Astrocyte (in vitro differentiated cells and primary cell): ENCODE data around the gene CR1L. TPM values are rescaled to one million over a fixed set of nuclear protein-coding genes. Genes with fewer than 3 reads are reported as not detected.

Experiments used
- DNase-seq: peaks from one replicate; pipeline ENCODE4 v3.0.0-alpha.2; 2010; ENCODE audit warnings: low read depth
- FAIRE-seq: peaks from 2 replicates; lab custom pipeline; 2011; peaks lifted over from hg19 to GRCh38; lab: Jason Lieb, UNC
- H2AFZ ChIP-seq: 2 replicates; pipeline ENCODE4 v1.6.0; 2012; ENCODE audit warnings: low read depth, low read length, inconsistent platforms
- H3K27ac ChIP-seq: 2 replicates; pipeline ENCODE4 v1.5.1; 2011; ENCODE audit warnings: low read depth, low read length, inconsistent platforms
- H3K27me3 ChIP-seq: 2 replicates; pipeline ENCODE4 v1.6.0; 2011; ENCODE audit warnings: low read length, inconsistent platforms; ENCODE audit not compliant: insufficient read depth
- H3K36me3 ChIP-seq: 2 replicates; pipeline ENCODE4 v1.5.1; 2011; ENCODE audit warnings: low read length, inconsistent platforms; ENCODE audit not compliant: insufficient read depth
- H3K4me1 ChIP-seq: 2 replicates; pipeline ENCODE4 v1.5.1; 2011; ENCODE audit warnings: low read length, inconsistent platforms; ENCODE audit not compliant: insufficient read depth
- H3K4me2 ChIP-seq: 2 replicates; pipeline ENCODE4 v1.6.0; 2012; ENCODE audit warnings: low read length, inconsistent platforms
- H3K4me3 ChIP-seq: 2 replicates; pipeline ENCODE4 v1.5.1; 2011; ENCODE audit warnings: low read depth, mild to moderate bottlenecking, low read length, inconsistent platforms; ENCODE audit not compliant: insufficient read depth
- H3K79me2 ChIP-seq: 2 replicates; pipeline ENCODE4 v1.6.0; 2012; ENCODE audit warnings: mild to moderate bottlenecking, low read length, inconsistent platforms; ENCODE audit not compliant: insufficient read depth
- H3K9ac ChIP-seq: 2 replicates; pipeline ENCODE4 v1.6.0; 2012; ENCODE audit warnings: mild to moderate bottlenecking, low read length, inconsistent platforms
- H3K9me3 ChIP-seq: 2 replicates; pipeline ENCODE4 v1.5.1; 2012; ENCODE audit warnings: low read depth, mild to moderate bottlenecking, low read length, inconsistent platforms; ENCODE audit not compliant: insufficient read depth
- H4K20me1 ChIP-seq: 2 replicates; pipeline ENCODE4 v1.6.0; 2012; ENCODE audit warnings: low read length, inconsistent platforms; ENCODE audit not compliant: insufficient read depth
- H3K27ac Mint-ChIP-seq: one replicate; pipeline ENCODE4 v1.8.0; 2021; ENCODE audit warnings: mild to moderate bottlenecking, mixed read lengths; ENCODE audit not compliant: unreplicated experiment
- H3K27me3 Mint-ChIP-seq: one replicate; pipeline ENCODE4 v1.8.0; 2021; ENCODE audit warnings: low read depth, mixed read lengths; ENCODE audit not compliant: unreplicated experiment
- H3K36me3 Mint-ChIP-seq: one replicate; pipeline ENCODE4 v1.8.0; 2021; ENCODE audit warnings: low read depth, mixed read lengths; ENCODE audit not compliant: unreplicated experiment
- H3K4me1 Mint-ChIP-seq: one replicate; pipeline ENCODE4 v1.8.0; 2021; ENCODE audit warnings: low read depth, mixed read lengths; ENCODE audit not compliant: unreplicated experiment
- H3K4me3 Mint-ChIP-seq: one replicate; pipeline ENCODE4 v1.8.0; 2021; ENCODE audit warnings: mild to moderate bottlenecking, moderate library complexity, mixed read lengths; ENCODE audit not compliant: unreplicated experiment
- H3K9me3 Mint-ChIP-seq: one replicate; pipeline ENCODE4 v1.8.0; 2021; ENCODE audit warnings: mild to moderate bottlenecking, mixed read lengths; ENCODE audit not compliant: unreplicated experiment
- CTCF ChIP-seq: IDR thresholded peaks from 2 replicates; pipeline ENCODE4 v1.5.1; 2011; ENCODE audit warnings: low read depth, mild to moderate bottlenecking, inconsistent platforms, low read length, moderate library complexity; ENCODE audit not compliant: insufficient read depth
- EZH2 ChIP-seq: IDR thresholded peaks from 2 replicates; pipeline ENCODE4 v1.6.1; 2012; ENCODE audit warnings: mild to moderate bottlenecking, low read length, inconsistent platforms; ENCODE audit not compliant: insufficient read depth
- total RNA-seq: library from RNA; stranded (reverse); gene quantifications from 2 replicates; pipeline ENCODE4 v1.2.1, GENCODE V29; 2021

The CR1L gene
- total RNA-seq, 1 donor from 2014 or later, result not detected

GRCh38 chr1:207747627-207748492 is 102.9 kb downstream of the CR1L start:
- Mint-ChIP-seq H3K9me3 (no peaks in the 10 kb centered on the region), H3K36me3 (no peaks in the 10 kb centered on the region), H3K27ac (no peak overlapping the region), H3K4me1 (peaks cover 6% of the 10 kb centered on the region), H3K27me3 (no peaks in the 10 kb centered on the region), H3K4me3 (no peak overlapping the region)
- Histone ChIP-seq H3K9ac (no peak overlapping the region), H2AFZ (no peak overlapping the region), H3K27me3 (no peaks in the 10 kb centered on the region), H3K9me3 (no peaks in the 10 kb centered on the region), H3K4me2 (no peak overlapping the region), H4K20me1 (peaks cover 3% of the 10 kb centered on the region), H3K79me2 (peaks cover 10% of the 10 kb centered on the region), H3K36me3 (no peaks in the 10 kb centered on the region), H3K4me3 (no peak overlapping the region), H3K27ac (no peak overlapping the region), H3K4me1 (peaks cover 6% of the 10 kb centered on the region)
- FAIRE-seq, result no peak
- DNase-seq, result no peak
- no peak for TF ChIP-seq CTCF
- TF ChIP-seq EZH2, result no peak

- Histone ChIP-seq H3K27me3 (no peaks in the 10 kb centered on the region), H3K4me3 (no peak overlapping the region), H3K4me1 (peaks cover 8% of the 10 kb centered on the region), H2AFZ (no peak overlapping the region), H3K9me3 (no peaks in the 10 kb centered on the region), H3K9ac (no peak overlapping the region), H4K20me1 (peaks cover 14% of the 10 kb centered on the region), H3K36me3 (no peaks in the 10 kb centered on the region), H3K4me2 (no peak overlapping the region), H3K79me2 (peaks cover 21% of the 10 kb centered on the region), H3K27ac (no peak overlapping the region)
- FAIRE-seq (no peak), DNase-seq (no peak)
- Mint-ChIP-seq H3K4me3 (no peak overlapping the region), H3K4me1 (peaks cover 9% of the 10 kb centered on the region), H3K9me3 (no peaks in the 10 kb centered on the region), H3K27ac (no peak overlapping the region), H3K27me3 (no peaks in the 10 kb centered on the region), H3K36me3 (no peaks in the 10 kb centered on the region)
- TF ChIP-seq CTCF (no peak), EZH2 (no peak)
Measured at GRCh38 chr1:207748737-207749528, 104.0 kb downstream of the CR1L start.
